Gastroesophageal sphincter (tissue), 3 donors: Measurements from ENCODE around the gene BLOC1S1.

ENCODE experiments used
- CTCF ChIP-seq, 4 experiments: fragments of 200-600 bp in 2 of 4; fragments of 450-650 bp in 2 of 4; sonication (generic) in 1 of 4; IDR thresholded peaks; one replicate each; pipeline ENCODE4 v1.5.1; 2017 to 2019; ENCODE audit warnings: antibody characterized with exemption in 4 of 4, mild to moderate bottlenecking in 2 of 4, moderate library complexity in 2 of 4
- EP300 ChIP-seq: sonication (generic); formaldehyde crosslinking; IDR thresholded peaks from one replicate; pipeline ENCODE4 v1.6.1; 2017; ENCODE audit warnings: antibody characterized with exemption, mild to moderate bottlenecking
- POLR2A ChIP-seq, 2 donors: fragments of 450-650 bp; IDR thresholded peaks; one replicate each; pipeline ENCODE4 v1.6.1; 2017; ENCODE audit warnings: antibody characterized with exemption in 2 of 2, mild to moderate bottlenecking in 2 of 2, moderate library complexity in 1 of 2
- POLR2AphosphoS5 ChIP-seq: sonication (generic); formaldehyde crosslinking; IDR thresholded peaks from one replicate; pipeline ENCODE4 v1.6.1; 2017; ENCODE audit warnings: antibody characterized with exemption

- TF ChIP-seq CTCF (IDR thresholded peaks at IDR 0.05), result no peak
- no peak for TF ChIP-seq POLR2A (IDR thresholded peaks at IDR 0.05)
- TF ChIP-seq EP300, result no peak
- no peak for TF ChIP-seq POLR2AphosphoS5
These were observed 33.6 kb upstream of the BLOC1S1 start for GRCh38 chr12:55682087-55682796.
